ENCODE data around the gene HCRTR1. TPM values are rescaled to one million over a fixed set of nuclear protein-coding genes. Genes with fewer than 3 reads are reported as not detected.
A peak's percentile ranks its signal among the peaks of the same experiment; 100 is the strongest.

Gene HCRTR1
- total and polyA plus RNA-seq, 2 donors (not counting 1 experiment from before 2014, with no cell fraction given): 0.22 TPM; not detected in 1

GRCh38 chr1:31576201-31576669 is 41.3 kb upstream of the HCRTR1 start, which contains the start of gene TINAGL1:
TINAGL1 (plus strand) TSS chr1:31576515; CDS start chr1:31577149, 634 bp downstream.
- H3K27me3 Mint-ChIP-seq: peaks cover 19% of the 10 kb centered on the region
- Histone ChIP-seq H3K4me2 (replicated peaks; ENCODE audit: low read depth, low read length, poor library complexity, severe bottlenecking) (peak within 1 kb of the TSS; percentile 14), H2AFZ (ENCODE audit: insufficient read depth, low read depth, low read length, poor library complexity, severe bottlenecking) (no peak within 1 kb of the TSS), H3K36me3 (replicated peaks in 1 of 2; ENCODE audit: control extremely low read depth in 1 of 2, control insufficient read depth in 1 of 2, extremely low read depth in 1 of 2, insufficient read depth in 2 of 2, low read length in 1 of 2) (no peaks in the 10 kb centered on the region), H3K4me1 (ENCODE audit: control insufficient read depth in 2 of 2, insufficient read depth in 2 of 2, low read length in 2 of 2) (peaks cover 0 to 12% of the 10 kb centered on the region in 2 donors), H3K27ac (ENCODE audit: low read length in 2 of 2) (no peak within 1 kb of the TSS), H3K9me3 (ENCODE audit: control extremely low read depth in 1 of 3, control insufficient read depth in 2 of 3, insufficient read depth in 1 of 3, low read length in 2 of 3) (no peaks in the 10 kb centered on the region), H3K27me3 (replicated peaks in 1 of 4; ENCODE audit: control extremely low read depth in 1 of 4, control insufficient read depth in 3 of 4, insufficient read depth in 4 of 4, low read length in 3 of 4) (peaks cover 0 to 11% (median 3%) of the 10 kb centered on the region in 4 experiments), H3K79me2 (ENCODE audit: control insufficient read depth, insufficient read depth, low read length) (no peaks in the 10 kb centered on the region), H3K4me3 (ENCODE audit: control extremely low read depth in 1 of 5, extremely low read depth in 1 of 5, insufficient read depth in 1 of 5, low read depth in 2 of 5, low read length in 4 of 5) (no peak within 1 kb of the TSS), H3K9ac (ENCODE audit: low read length) (no peak within 1 kb of the TSS), H4K20me1 (ENCODE audit: control insufficient read depth, insufficient read depth, low read length, poor library complexity, severe bottlenecking) (no peaks in the 10 kb centered on the region)
- intact Hi-C loops (cut with micrococcal nuclease): no loop called here
- no peak for ATAC-seq (ENCODE audit: low read depth)
- ChIA-PET POLR2A (no interaction called here), CTCF (no interaction called here)
- no peak within 1 kb of the TSS for H3K4me3 Mint-ChIP-seq
- H3K9me3 Mint-ChIP-seq (ENCODE audit: insufficient read depth): no peaks in the 10 kb centered on the region
- TF ChIP-seq EZH2 (IDR thresholded peaks at IDR 0.05; ENCODE audit: borderline replicate concordance, insufficient read depth, low read depth, low read length, poor library complexity, severe bottlenecking): no peak
- TF ChIP-seq, protein P1, sequence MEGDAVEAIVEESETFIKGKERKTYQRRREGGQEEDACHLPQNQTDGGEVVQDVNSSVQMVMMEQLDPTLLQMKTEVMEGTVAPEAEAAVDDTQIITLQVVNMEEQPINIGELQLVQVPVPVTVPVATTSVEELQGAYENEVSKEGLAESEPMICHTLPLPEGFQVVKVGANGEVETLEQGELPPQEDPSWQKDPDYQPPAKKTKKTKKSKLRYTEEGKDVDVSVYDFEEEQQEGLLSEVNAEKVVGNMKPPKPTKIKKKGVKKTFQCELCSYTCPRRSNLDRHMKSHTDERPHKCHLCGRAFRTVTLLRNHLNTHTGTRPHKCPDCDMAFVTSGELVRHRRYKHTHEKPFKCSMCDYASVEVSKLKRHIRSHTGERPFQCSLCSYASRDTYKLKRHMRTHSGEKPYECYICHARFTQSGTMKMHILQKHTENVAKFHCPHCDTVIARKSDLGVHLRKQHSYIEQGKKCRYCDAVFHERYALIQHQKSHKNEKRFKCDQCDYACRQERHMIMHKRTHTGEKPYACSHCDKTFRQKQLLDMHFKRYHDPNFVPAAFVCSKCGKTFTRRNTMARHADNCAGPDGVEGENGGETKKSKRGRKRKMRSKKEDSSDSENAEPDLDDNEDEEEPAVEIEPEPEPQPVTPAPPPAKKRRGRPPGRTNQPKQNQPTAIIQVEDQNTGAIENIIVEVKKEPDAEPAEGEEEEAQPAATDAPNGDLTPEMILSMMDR (IDR thresholded peaks at IDR 0.05): no peak
- peaks cover 5% of the 10 kb centered on the region for H3K4me1 Mint-ChIP-seq
- H3K27ac Mint-ChIP-seq: peak within 1 kb of the TSS; percentile 37
- 9% methylated on average over 16 of the region's 25 CpGs for WGBS (ENCODE audit: insufficient coverage)
- DNase-seq: no peak

GRCh38 chr1:31576743-31577455 is 40.6 kb upstream of the HCRTR1 start:
- ATAC-seq (ENCODE audit: low read depth) (no peak), DNase-seq (no peak)
- CTCF ChIA-PET: no interaction called here
- Histone ChIP-seq H3K79me2 (ENCODE audit: control insufficient read depth, insufficient read depth, low read length) (no peaks in the 10 kb centered on the region), H2AFZ (ENCODE audit: insufficient read depth, low read depth, low read length, poor library complexity, severe bottlenecking) (no peak overlapping the region), H3K9ac (ENCODE audit: low read length) (no peak overlapping the region), H3K27me3 (replicated peaks in 1 of 4; ENCODE audit: control extremely low read depth in 1 of 4, control insufficient read depth in 3 of 4, insufficient read depth in 4 of 4, low read length in 3 of 4) (peaks cover 0 to 11% (median 3%) of the 10 kb centered on the region in 4 experiments), H3K4me1 (ENCODE audit: control insufficient read depth in 2 of 2, insufficient read depth in 2 of 2, low read length in 2 of 2) (peaks cover 0 to 8% of the 10 kb centered on the region in 2 donors), H3K27ac (ENCODE audit: low read length in 2 of 2) (no peak overlapping the region), H3K9me3 (ENCODE audit: control extremely low read depth in 1 of 3, control insufficient read depth in 2 of 3, insufficient read depth in 1 of 3, low read length in 2 of 3) (no peaks in the 10 kb centered on the region), H3K4me2 (replicated peaks; ENCODE audit: low read depth, low read length, poor library complexity, severe bottlenecking) (no peak overlapping the region), H3K36me3 (replicated peaks in 1 of 2; ENCODE audit: control extremely low read depth in 1 of 2, control insufficient read depth in 1 of 2, extremely low read depth in 1 of 2, insufficient read depth in 2 of 2, low read length in 1 of 2) (no peaks in the 10 kb centered on the region), H4K20me1 (ENCODE audit: control insufficient read depth, insufficient read depth, low read length, poor library complexity, severe bottlenecking) (no peaks in the 10 kb centered on the region), H3K4me3 (ENCODE audit: control extremely low read depth in 1 of 5, extremely low read depth in 1 of 5, insufficient read depth in 1 of 5, low read depth in 2 of 5, low read length in 4 of 5) (no peak overlapping the region)
- peak overlapping the region; percentile 37 for H3K27ac Mint-ChIP-seq
- intact Hi-C loops (cut with micrococcal nuclease): no loop called here
- peaks cover 4% of the 10 kb centered on the region for H3K4me1 Mint-ChIP-seq
- H3K27me3 Mint-ChIP-seq: peaks cover 19% of the 10 kb centered on the region
- WGBS (ENCODE audit: insufficient coverage): 86% methylated on average over 27 of the region's 27 CpGs
- H3K4me3 Mint-ChIP-seq: no peak overlapping the region
- no peak for TF ChIP-seq EZH2 (IDR thresholded peaks at IDR 0.05; ENCODE audit: borderline replicate concordance, insufficient read depth, low read depth, low read length, poor library complexity, severe bottlenecking)
- TF ChIP-seq, protein P1 (IDR thresholded peaks at IDR 0.05): no peak
- H3K9me3 Mint-ChIP-seq (ENCODE audit: insufficient read depth): no peaks in the 10 kb centered on the region
- POLR2A ChIA-PET: no interaction called here

Data from B cell (primary cell).